ENCODE measurements around the gene CIT. TPM values are rescaled to one million over a fixed set of nuclear protein-coding genes. Genes with fewer than 3 reads are reported as not detected.

CIT gene
- total RNA-seq, 1 donor from 2014 or later: 29.3 TPM

- Mint-ChIP-seq H3K36me3 (peaks cover 16% of the 10 kb centered on the region), H3K4me1 (peaks cover 10% of the 10 kb centered on the region), H3K27me3 (ENCODE audit: low read depth) (no peaks in the 10 kb centered on the region), H3K27ac (peak overlapping the region; percentile 63), H3K4me3 (no peak overlapping the region), H3K9me3 (no peaks in the 10 kb centered on the region)
- no peak for TF ChIP-seq CTCF (IDR thresholded peaks at IDR 0.05; ENCODE audit: unreplicated experiment)
- DNase-seq (ENCODE audit: low spot score in 2 of 2, unreplicated experiment in 2 of 2): no peak
These were observed 192.3 kb downstream of the CIT start for GRCh38 chr12:119684711-119685369.

GRCh38 chr12:119683816-119684215, 193.3 kb downstream of the CIT start:
- DNase-seq (ENCODE audit: low spot score in 2 of 2, unreplicated experiment in 2 of 2): no peak
- Mint-ChIP-seq H3K4me3 (no peak overlapping the region), H3K36me3 (peaks cover 20% of the 10 kb centered on the region), H3K27ac (no peak overlapping the region), H3K9me3 (no peaks in the 10 kb centered on the region), H3K4me1 (peaks cover 10% of the 10 kb centered on the region), H3K27me3 (ENCODE audit: low read depth) (no peaks in the 10 kb centered on the region)
- no peak for TF ChIP-seq CTCF (IDR thresholded peaks at IDR 0.05; ENCODE audit: unreplicated experiment)

GRCh38 chr12:119683413-119683812, 193.7 kb downstream of the CIT start:
- DNase-seq (ENCODE audit: low spot score in 2 of 2, unreplicated experiment in 2 of 2): no peak
- Mint-ChIP-seq H3K27me3 (ENCODE audit: low read depth) (no peaks in the 10 kb centered on the region), H3K36me3 (peaks cover 22% of the 10 kb centered on the region), H3K9me3 (no peaks in the 10 kb centered on the region), H3K27ac (no peak overlapping the region), H3K4me3 (no peak overlapping the region), H3K4me1 (peaks cover 10% of the 10 kb centered on the region)
- no peak for TF ChIP-seq CTCF (IDR thresholded peaks at IDR 0.05; ENCODE audit: unreplicated experiment)

- H3K4me1 Mint-ChIP-seq: peaks cover 10% of the 10 kb centered on the region
- no peak for DNase-seq (ENCODE audit: low spot score in 2 of 2, unreplicated experiment in 2 of 2)
- H3K27ac Mint-ChIP-seq: no peak overlapping the region
- no peaks in the 10 kb centered on the region for H3K27me3 Mint-ChIP-seq (ENCODE audit: low read depth)
- peaks cover 27% of the 10 kb centered on the region for H3K36me3 Mint-ChIP-seq
- no peak for TF ChIP-seq CTCF (IDR thresholded peaks at IDR 0.05; ENCODE audit: unreplicated experiment)
- H3K9me3 Mint-ChIP-seq: no peaks in the 10 kb centered on the region
- no peak overlapping the region for H3K4me3 Mint-ChIP-seq
These were observed 194.4 kb downstream of the CIT start for GRCh38 chr12:119682639-119683252.

GRCh38 chr12:119681728-119682638, 195.1 kb downstream of the CIT start:
- H3K36me3 Mint-ChIP-seq: peaks cover 24% of the 10 kb centered on the region
- H3K4me1 Mint-ChIP-seq: peaks cover 10% of the 10 kb centered on the region
- H3K27ac Mint-ChIP-seq: no peak overlapping the region
- no peak for TF ChIP-seq CTCF (IDR thresholded peaks at IDR 0.05; ENCODE audit: unreplicated experiment)
- no peaks in the 10 kb centered on the region for H3K27me3 Mint-ChIP-seq (ENCODE audit: low read depth)
- no peaks in the 10 kb centered on the region for H3K9me3 Mint-ChIP-seq
- DNase-seq (ENCODE audit: low spot score in 2 of 2, unreplicated experiment in 2 of 2): no peak
- H3K4me3 Mint-ChIP-seq: no peak overlapping the region

All from mesothelial cell of epicardium (in vitro differentiated cells).